ENCODE measurements around the gene EPHB2.

EPHB2 gene

DNA sequence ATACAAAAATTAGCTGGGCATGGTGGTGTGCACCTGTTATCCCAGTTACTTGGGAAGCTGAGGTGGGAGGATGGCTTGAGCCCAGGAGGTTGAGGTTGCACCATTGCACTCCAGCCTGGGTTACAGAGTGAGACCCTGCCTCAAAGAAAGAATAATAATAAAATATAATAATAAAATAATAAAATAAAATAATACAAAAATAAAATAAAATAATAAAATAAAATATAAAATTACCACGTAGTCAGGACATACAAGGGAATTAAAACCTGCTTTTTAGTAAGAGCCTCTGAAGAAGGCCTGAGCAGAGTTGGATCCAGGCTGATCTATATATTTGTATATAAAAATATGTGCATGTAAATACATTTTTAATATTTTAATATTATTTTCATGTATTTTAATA lies 41.7 kb downstream of the EPHB2 start:
- no peak for DNase-seq

GRCh38 chr1:22753481-22753971 lies 42.9 kb downstream of the EPHB2 start:
- no peak for DNase-seq

DNA sequence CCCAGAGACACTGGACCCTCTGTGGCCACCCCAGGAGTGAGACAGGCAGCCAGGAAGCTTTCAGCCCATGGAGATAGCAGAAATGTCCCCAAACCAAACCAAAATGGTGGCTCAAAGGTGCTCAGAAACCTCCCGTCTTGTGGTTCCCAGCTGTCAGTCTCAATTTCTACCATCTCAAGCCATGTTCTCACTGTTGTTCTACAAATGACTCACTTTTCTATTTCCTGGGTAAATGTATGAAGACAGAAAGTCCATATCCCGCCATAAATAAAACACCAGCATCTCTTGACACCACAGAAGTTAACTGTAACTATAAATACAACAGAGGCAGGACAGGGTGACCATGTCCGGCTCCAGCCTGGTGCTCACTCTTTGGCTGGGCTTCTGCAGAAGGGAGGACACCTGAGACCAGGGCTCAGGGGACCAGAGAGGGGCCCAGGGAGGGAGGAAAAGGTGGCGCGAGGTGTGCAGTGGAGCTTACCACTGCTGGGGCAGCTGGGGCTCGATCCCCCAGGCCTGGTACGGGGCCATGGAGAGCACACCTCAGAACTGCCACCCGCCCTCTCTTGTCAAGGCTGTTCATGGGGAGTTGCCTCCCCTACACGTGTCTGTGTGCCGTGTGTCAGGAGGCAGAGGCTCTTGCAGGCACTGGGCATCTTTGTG lies 43.6 kb downstream of the EPHB2 start:
- DNase-seq: no peak

DNA sequence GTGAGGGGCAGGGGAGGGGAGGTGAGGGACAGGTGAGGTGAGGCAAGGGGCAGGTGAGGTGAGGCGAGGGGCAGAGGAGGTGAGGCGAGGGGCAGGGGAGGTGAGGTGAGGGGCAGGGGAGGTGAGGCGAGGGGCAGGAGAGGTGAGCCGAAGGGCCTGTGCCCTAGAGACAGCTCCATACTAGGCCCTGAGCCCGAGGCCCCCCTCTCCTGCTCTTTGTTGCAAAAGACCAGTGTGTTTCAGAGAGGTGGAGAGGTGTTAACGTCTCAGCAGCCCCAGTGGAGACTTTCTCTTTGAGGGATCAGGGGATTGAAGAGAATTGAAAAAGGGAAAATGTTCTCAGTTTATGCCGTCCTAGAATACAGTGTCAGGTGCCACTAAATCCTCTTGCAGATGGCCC lies 44.2 kb downstream of the EPHB2 start:
- no peak for DNase-seq

GRCh38 chr1:22755641-22756040 lies 45.0 kb downstream of the EPHB2 start:
- no peak for DNase-seq

- no peak for DNase-seq
Observed at GRCh38 chr1:22756125-22756735, 45.6 kb downstream of the EPHB2 start.

- DNase-seq: no peak
Observed at GRCh38 chr1:22760455-22760854, 49.8 kb downstream of the EPHB2 start.

GRCh38 chr1:22761101-22761500 lies 50.5 kb downstream of the EPHB2 start:
- no peak for DNase-seq

GRCh38 chr1:22761821-22762220 lies 51.2 kb downstream of the EPHB2 start:
- DNase-seq: no peak

- DNase-seq: no peak
Observed at GRCh38 chr1:22763487-22764200, 53.0 kb downstream of the EPHB2 start.

DNA sequence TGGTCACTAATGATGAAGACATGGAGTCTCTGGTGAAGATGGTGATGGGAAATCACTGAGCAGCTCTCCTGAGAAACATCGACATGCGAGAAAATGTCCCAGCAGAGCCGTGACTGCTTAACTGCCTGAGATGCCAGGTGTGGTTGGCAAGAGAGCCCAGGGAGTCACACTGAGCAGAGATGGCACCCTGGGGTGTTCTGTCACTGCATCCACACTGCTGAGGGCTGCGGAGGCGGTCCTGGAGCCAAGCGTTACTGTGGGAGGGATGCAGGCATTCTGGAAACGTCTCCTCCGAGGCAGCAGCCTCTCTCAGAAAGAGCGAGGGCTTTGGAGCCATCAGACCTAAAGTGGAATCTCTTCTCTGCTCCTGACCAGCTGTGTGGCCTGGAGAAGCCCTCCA lies 57.2 kb downstream of the EPHB2 start:
- DNase-seq: no peak

GRCh38 chr1:22769932-22770331 lies 59.3 kb downstream of the EPHB2 start:
- no peak for DNase-seq

- no peak for DNase-seq
Observed at GRCh38 chr1:22772014-22772413, 61.4 kb downstream of the EPHB2 start.

- DNase-seq: no peak
Observed at GRCh38 chr1:22773981-22774832, 63.6 kb downstream of the EPHB2 start.

DNA sequence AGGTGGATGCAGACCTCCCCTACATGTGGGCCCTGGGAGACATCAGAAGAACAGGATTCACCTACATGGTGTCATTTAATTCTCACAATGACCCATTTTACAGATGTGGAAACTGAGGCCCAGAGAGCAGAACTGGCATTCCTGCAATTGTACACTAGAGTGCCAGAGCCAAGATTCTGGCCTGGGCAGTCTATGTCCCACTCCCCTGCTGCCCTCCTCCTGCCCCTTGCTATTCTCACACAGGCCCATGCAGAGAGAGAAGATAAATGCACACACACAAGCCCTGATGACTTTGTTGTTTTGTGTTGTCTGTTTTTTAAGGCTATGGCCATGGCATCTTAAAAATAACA lies 64.2 kb downstream of the EPHB2 start:
- DNase-seq: no peak

DNA sequence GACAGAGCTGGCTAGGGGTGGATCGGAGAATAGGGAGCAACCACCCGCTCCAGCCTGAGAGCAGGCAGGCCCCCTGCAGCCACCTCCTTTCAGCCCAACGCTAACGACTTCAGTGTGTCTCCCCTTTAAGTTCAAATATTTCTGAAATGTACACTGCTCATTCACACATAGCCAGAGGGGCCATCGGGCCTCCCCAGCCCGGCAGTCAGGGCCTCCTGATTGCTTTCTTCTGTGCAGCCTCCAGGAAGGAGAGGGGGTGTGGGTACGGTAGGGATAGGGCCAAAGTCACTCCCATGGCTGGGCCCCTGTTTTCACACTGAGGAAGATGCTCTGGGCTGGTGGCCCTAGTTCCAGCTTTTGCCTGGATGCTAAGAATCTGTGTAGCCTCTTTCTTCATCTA lies 64.8 kb downstream of the EPHB2 start:
- DNase-seq: no peak

- no peak for DNase-seq
Observed at GRCh38 chr1:22776035-22776613, 65.5 kb downstream of the EPHB2 start.

DNA sequence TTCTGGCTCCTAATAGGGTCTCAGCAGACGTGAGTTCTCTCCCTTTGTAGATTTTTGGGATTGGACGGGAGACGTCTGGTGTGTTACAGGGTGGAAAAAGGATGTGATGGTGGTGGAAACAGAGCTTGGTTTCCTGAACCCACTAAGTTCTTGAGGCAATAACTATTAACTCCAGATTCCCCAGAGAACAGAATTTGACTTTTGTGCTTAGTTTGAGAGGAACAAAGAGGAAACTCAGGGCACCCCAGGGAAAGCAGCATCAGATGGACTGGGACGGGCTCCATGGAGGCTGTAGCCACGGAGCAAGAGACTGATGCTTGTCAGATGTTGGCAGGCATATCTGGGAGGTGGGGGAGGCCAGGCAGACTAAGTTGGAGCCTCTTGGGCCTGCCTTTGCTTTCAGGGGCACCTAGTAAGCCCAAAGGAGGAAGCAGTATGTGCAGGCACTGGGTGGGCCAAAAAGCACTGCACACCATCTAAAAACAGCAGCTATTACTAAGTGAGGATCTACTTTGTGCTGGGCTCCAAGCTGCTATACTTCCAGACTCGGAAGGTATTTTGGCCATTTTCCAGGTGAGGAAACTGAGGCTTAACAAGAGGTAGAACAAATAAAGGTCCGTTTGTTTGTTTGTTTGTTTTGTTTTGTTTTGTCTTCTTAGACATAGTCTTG lies 66.9 kb downstream of the EPHB2 start:
- DNase-seq: no peak

DNA sequence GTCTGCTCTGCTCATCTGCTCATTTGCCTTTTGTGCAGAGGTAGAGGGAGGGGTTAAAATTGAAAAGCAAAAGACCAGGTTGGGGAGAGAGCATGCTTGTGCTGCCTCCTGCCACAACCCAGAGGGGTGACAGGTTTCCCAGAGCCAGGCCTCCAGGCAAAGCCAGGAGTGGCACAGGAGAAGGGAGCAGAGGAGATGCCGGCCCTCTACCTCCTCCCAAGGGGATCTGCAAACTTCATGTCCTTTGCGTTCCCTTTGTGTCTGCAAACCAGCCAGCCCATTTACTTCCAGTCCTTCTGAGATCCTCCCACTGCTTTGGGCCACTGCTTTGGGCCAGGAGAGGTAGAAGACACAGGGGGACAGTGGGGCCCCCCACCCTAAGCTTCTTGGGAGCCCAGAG lies 67.8 kb downstream of the EPHB2 start:
- no peak for DNase-seq

GRCh38 chr1:22778862-22779520 lies 68.4 kb downstream of the EPHB2 start:
- DNase-seq: no peak

- DNase-seq: no peak
Observed at GRCh38 chr1:22780696-22781095, 70.1 kb downstream of the EPHB2 start.

DNA sequence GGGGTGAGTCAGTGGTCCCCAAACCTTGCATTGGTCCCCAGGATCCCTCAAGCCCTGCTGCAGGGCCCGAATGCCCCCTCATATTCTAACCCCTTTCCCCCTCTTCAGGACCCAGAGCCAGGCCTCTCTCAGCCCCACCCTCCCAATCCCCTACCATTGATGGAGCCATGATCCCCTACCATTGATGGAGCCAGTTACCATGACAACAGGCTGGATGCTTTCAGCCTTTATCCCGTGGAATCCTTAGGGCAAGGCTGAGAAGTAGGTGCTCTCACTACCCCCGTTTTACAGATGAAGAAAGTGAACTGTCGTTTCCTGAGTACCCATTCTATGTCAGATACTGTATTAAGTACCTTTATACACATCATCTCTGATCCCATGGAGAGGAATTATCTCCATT lies 70.8 kb downstream of the EPHB2 start:
- no peak for DNase-seq
